ENCODE results near the gene KCNS1. TPM values are rescaled to one million over a fixed set of nuclear protein-coding genes. Genes with fewer than 3 reads are reported as not detected.

The KCNS1 gene
- total RNA-seq, 1 donor from 2014 or later = 0.55 TPM

- Mint-ChIP-seq H3K9me3 (ENCODE audit: low read depth) (no peaks in the 10 kb centered on the region), H3K4me3 (ENCODE audit: unreplicated experiment) (no peak overlapping the region), H3K4me1 (ENCODE audit: low read depth) (peaks cover 45% of the 10 kb centered on the region), H3K36me3 (ENCODE audit: low read depth) (peaks cover under 1% of the 10 kb centered on the region), H3K27ac (ENCODE audit: unreplicated experiment) (no peak overlapping the region), H3K27me3 (ENCODE audit: low read depth) (no peaks in the 10 kb centered on the region)
- no peak for DNase-seq (ENCODE audit: low spot score)
- TF ChIP-seq CTCF (IDR thresholded peaks at IDR 0.05) = no peak
Observed at GRCh38 chr20:45058168-45058850, 42.6 kb downstream of the KCNS1 start.

- Mint-ChIP-seq H3K27me3 (ENCODE audit: low read depth) (no peaks in the 10 kb centered on the region), H3K36me3 (ENCODE audit: low read depth) (no peaks in the 10 kb centered on the region), H3K4me3 (ENCODE audit: unreplicated experiment) (no peak overlapping the region), H3K4me1 (ENCODE audit: low read depth) (peaks cover 53% of the 10 kb centered on the region), H3K9me3 (ENCODE audit: low read depth) (no peaks in the 10 kb centered on the region), H3K27ac (ENCODE audit: unreplicated experiment) (no peak overlapping the region)
- DNase-seq (ENCODE audit: low spot score) = no peak
- no peak for TF ChIP-seq CTCF (IDR thresholded peaks at IDR 0.05)
Observed at GRCh38 chr20:45056473-45057173, 44.3 kb downstream of the KCNS1 start.

- Mint-ChIP-seq H3K4me1 (ENCODE audit: low read depth) (peaks cover 47% of the 10 kb centered on the region), H3K4me3 (ENCODE audit: unreplicated experiment) (peak overlapping the region; percentile 35), H3K27me3 (ENCODE audit: low read depth) (no peaks in the 10 kb centered on the region), H3K27ac (ENCODE audit: unreplicated experiment) (peak overlapping the region; percentile 24), H3K9me3 (ENCODE audit: low read depth) (no peaks in the 10 kb centered on the region), H3K36me3 (ENCODE audit: low read depth) (no peaks in the 10 kb centered on the region)
- DNase-seq (ENCODE audit: low spot score) = no peak
- TF ChIP-seq CTCF (IDR thresholded peaks at IDR 0.05) = no peak
Observed at GRCh38 chr20:45055056-45055455, 45.9 kb downstream of the KCNS1 start.

- Mint-ChIP-seq H3K9me3 (ENCODE audit: low read depth) (no peaks in the 10 kb centered on the region), H3K4me3 (ENCODE audit: unreplicated experiment) (no peak overlapping the region), H3K27ac (ENCODE audit: unreplicated experiment) (peak overlapping the region; percentile 83), H3K27me3 (ENCODE audit: low read depth) (no peaks in the 10 kb centered on the region), H3K36me3 (ENCODE audit: low read depth) (no peaks in the 10 kb centered on the region), H3K4me1 (ENCODE audit: low read depth) (peaks cover 55% of the 10 kb centered on the region)
- TF ChIP-seq CTCF (IDR thresholded peaks at IDR 0.05) = no peak
- DNase-seq (ENCODE audit: low spot score) = no peak
Observed at GRCh38 chr20:45053430-45054351, 47.2 kb downstream of the KCNS1 start.

Data from chondrocyte (in vitro differentiated cells).